Prostate gland (tissue), 2 donors: Measurements from ENCODE around the gene CD3G. TPM values are rescaled to one million over a fixed set of nuclear protein-coding genes. Genes with fewer than 3 reads are reported as not detected.

Source experiments
- DNase-seq: peaks from one replicate; pipeline ENCODE4 v3.0.0-alpha.2; 2019; ENCODE audit warnings: low spot score
- H3K27ac ChIP-seq, 2 donors: fragments of 200-600 bp; sonication (generic); 2 replicates each; pipeline ENCODE4 v1.5.1; 2017 to 2019
- H3K27me3 ChIP-seq: fragments of 200-600 bp; sonication (generic); replicated peaks from 2 replicates; pipeline ENCODE4 v1.5.1; 2019; ENCODE audit not compliant: insufficient read depth
- H3K36me3 ChIP-seq, 2 donors: fragments of 200-600 bp; sonication (generic); 1 replicate in 1 of 2; 2 replicates in 1 of 2; pipeline versions ENCODE4 v1.5.1 to v1.8.1; 2017 to 2019
- H3K4me1 ChIP-seq: fragments of 200-600 bp; sonication (generic); replicated peaks from 2 replicates; pipeline ENCODE4 v1.5.1; 2019
- H3K4me3 ChIP-seq, 2 donors: fragments of 200-600 bp; sonication (generic); 2 replicates each; pipeline ENCODE4 v1.5.1; 2017 to 2019
- H3K9me3 ChIP-seq: fragments of 200-600 bp; sonication (generic); 2 replicates; pipeline ENCODE4 v1.5.1; 2017
- CTCF ChIP-seq, 4 experiments: fragments of 200-600 bp in 2 of 4; fragments of 450-650 bp in 2 of 4; sonication (generic) in 2 of 4; IDR thresholded peaks; 1 replicate in 3 of 4; 2 replicates in 1 of 4; pipeline ENCODE4 v1.5.1; 2016 to 2019; ENCODE audit warnings: antibody characterized with exemption in 4 of 4, mild to moderate bottlenecking in 2 of 4, moderate library complexity in 2 of 4
- POLR2A ChIP-seq: fragments of 450-650 bp; IDR thresholded peaks from one replicate; pipeline ENCODE4 v1.6.1; 2016; ENCODE audit warnings: antibody characterized with exemption, mild to moderate bottlenecking
- POLR2AphosphoS5 ChIP-seq: sonication (generic); formaldehyde crosslinking; IDR thresholded peaks from one replicate; pipeline ENCODE4 v1.6.1; 2017; ENCODE audit warnings: antibody characterized with exemption
- WGBS: methylation state at CpG from one replicate; pipeline ENCODE4 v1.1.5; 2018; 5-methylcytosine and 5-hydroxymethylcytosine counted together
- intact Hi-C: fragments of 100-400 bp; cut with DNase I; formaldehyde crosslinking; loops from one replicate; pipeline ENCODE4 v1.14.2; 2022
- total RNA-seq, 2 donors: library from RNA; depleted of rRNA; stranded (reverse); fragments of >200 nt; gene quantifications; one replicate each; pipeline ENCODE4 v1.1.0, GENCODE V29; 2016

The CD3G gene
- total RNA-seq, 2 donors from 2014 or later = 1.2 to 1.7 TPM

- no peaks in the 10 kb centered on the region for H3K9me3 ChIP-seq
- H3K4me1 ChIP-seq = peaks cover 2% of the 10 kb centered on the region
- no peak overlapping the region for H3K4me3 ChIP-seq
- no peak for TF ChIP-seq POLR2A
- no peak for TF ChIP-seq POLR2AphosphoS5
- no peak for TF ChIP-seq CTCF (IDR thresholded peaks at IDR 0.05)
- intact Hi-C loops = no loop called here
- H3K27ac ChIP-seq = no peak overlapping the region
- no peaks in the 10 kb centered on the region for H3K36me3 ChIP-seq
- DNase-seq = no peak
- 92% methylated on average over 4 of the region's 4 CpGs for WGBS
- H3K27me3 ChIP-seq = no peaks in the 10 kb centered on the region
Observed at GRCh38 chr11:118318124-118318523, 26.0 kb upstream of the CD3G start.

DNA sequence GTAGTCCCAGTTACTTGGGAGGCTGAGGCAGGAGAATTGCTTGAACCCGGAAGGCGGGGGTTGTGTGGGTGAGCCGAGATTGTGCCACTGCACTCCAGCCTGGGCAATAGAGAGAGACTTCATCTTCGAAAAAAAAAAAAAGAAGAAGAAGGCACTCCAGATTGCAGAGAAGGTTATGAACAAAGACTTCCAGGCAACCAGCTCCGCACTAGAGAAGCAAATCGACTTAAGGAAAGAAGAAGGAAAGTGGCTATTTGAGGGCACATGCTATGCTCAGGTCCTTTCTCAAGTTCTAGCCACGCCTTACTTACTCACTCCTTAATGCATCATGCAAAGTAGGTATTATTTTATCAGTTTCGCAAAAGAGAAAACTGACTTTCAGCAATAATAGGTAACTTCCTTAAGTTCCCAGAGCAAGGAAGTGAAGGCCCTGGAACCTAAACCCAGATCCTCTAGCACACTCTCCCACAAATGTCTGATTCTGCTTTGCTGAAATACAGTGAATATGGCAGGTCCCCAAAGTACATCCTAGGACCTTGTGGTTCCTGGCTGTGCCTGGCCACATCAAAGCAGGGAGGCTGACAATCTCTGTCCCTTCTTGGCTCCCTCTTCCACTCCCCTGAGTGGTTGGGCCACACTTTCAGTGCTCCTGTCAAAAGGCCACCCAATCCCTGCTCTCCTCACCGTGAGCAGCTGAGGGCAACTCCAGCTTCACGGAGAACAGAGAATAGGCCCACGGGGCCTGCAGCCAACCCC, 25.4 kb upstream of the CD3G start:
- H3K27me3 ChIP-seq = no peaks in the 10 kb centered on the region

DNA sequence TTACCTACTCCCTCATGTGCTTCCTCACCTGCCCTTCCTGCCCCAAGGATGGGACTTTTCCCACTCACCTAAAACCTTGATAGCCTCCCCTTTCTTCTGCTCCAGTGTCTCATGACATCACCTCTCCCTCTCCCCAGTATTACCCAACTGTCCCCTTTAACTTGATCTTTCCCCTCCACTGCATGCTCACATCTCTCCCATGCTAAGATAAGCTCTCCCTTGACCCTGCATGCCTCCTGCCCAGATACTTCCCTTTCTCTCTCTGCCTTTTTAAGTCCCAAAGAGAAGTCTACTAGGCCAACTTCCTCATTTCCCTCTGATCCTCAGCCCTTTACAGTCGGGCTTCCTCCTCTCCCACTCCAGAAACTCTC, 24.8 kb upstream of the CD3G start:
- WGBS = 71% methylated on average over 1 of the region's 1 CpG
- H3K9me3 ChIP-seq = no peaks in the 10 kb centered on the region

More for the DNA sequence above, 25.4 kb upstream of the CD3G start:
- Histone ChIP-seq H3K4me1 (peaks cover 2% of the 10 kb centered on the region), H3K9me3 (no peaks in the 10 kb centered on the region), H3K36me3 (no peaks in the 10 kb centered on the region), H3K4me3 (no peak overlapping the region), H3K27ac (no peak overlapping the region)
- intact Hi-C loops = no loop called here
- 83% methylated on average over 11 of the region's 11 CpGs for WGBS
- DNase-seq = no peak
- TF ChIP-seq CTCF (IDR thresholded peaks at IDR 0.05) (no peak), POLR2AphosphoS5 (no peak), POLR2A (no peak)

DNA sequence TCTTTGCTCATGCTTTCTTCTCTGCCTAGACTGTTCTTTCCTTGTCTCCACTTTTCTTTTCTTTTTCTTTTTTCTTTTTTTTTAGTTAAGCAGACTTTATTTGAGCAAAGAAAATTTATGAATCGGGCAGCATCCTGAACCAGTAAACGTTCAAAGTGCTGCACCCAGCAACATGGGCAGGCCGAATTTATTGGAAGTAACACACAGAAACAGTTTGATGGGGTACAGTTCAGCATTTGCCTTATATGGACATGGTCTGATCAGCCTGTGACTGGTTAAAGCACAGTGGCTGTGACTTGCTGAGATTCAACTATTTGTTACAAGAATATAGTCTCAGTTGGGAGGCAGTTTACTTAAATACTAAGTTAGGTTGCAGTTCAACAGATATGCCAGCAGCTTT, 23.6 kb upstream of the CD3G start:
- H3K4me3 ChIP-seq = no peak overlapping the region
- no peak overlapping the region for H3K27ac ChIP-seq
- WGBS = 83% methylated on average over 3 of the region's 3 CpGs
- no peak for DNase-seq
- no peaks in the 10 kb centered on the region for H3K36me3 ChIP-seq
- intact Hi-C loops = no loop called here
- no peaks in the 10 kb centered on the region for H3K27me3 ChIP-seq
- TF ChIP-seq CTCF (IDR thresholded peaks at IDR 0.05) (no peak), POLR2A (no peak), POLR2AphosphoS5 (no peak)
- H3K4me1 ChIP-seq = peaks cover 2% of the 10 kb centered on the region
- H3K9me3 ChIP-seq = no peaks in the 10 kb centered on the region

More for the DNA sequence above, 24.8 kb upstream of the CD3G start:
- Histone ChIP-seq H3K4me1 (peaks cover 2% of the 10 kb centered on the region), H3K36me3 (no peaks in the 10 kb centered on the region), H3K27me3 (no peaks in the 10 kb centered on the region), H3K4me3 (no peak overlapping the region), H3K27ac (no peak overlapping the region)
- DNase-seq = no peak
- TF ChIP-seq CTCF (IDR thresholded peaks at IDR 0.05) (no peak), POLR2A (no peak), POLR2AphosphoS5 (no peak)
- intact Hi-C loops = no loop called here
